ENCODE results near the gene EXT2. TPM values are rescaled to one million over a fixed set of nuclear protein-coding genes. Genes with fewer than 3 reads are reported as not detected.

The EXT2 gene
- total RNA-seq, 6 experiments from 2014 or later: 105 to 130 (median 118) TPM

DNA sequence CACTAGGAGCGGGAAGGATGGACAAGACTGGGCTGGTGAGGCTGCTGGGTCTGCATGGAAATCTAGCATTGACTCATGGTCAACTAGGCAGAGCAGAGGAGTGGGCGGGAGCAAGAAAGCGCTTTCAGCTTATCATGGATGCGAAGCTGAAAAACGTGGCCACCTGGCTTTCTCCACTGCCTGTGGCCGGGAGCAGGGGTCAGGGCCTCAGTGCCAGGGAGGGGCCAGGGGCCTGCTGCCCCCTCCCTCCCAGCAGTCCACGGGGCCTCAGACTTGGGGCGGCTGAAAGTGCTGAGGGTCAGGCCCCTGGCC lies 168.9 kb downstream of the EXT2 start:
- no peak for DNase-seq
- Mint-ChIP-seq H3K27ac (no peak overlapping the region), H3K27me3 (ENCODE audit: insufficient read depth) (peaks cover 4% of the 10 kb centered on the region), H3K36me3 (ENCODE audit: low read depth) (no peaks in the 10 kb centered on the region), H3K4me1 (ENCODE audit: low read depth) (peaks cover 25% of the 10 kb centered on the region), H3K9me3 (no peaks in the 10 kb centered on the region), H3K4me3 (no peak overlapping the region)
- TF ChIP-seq, protein P1, sequence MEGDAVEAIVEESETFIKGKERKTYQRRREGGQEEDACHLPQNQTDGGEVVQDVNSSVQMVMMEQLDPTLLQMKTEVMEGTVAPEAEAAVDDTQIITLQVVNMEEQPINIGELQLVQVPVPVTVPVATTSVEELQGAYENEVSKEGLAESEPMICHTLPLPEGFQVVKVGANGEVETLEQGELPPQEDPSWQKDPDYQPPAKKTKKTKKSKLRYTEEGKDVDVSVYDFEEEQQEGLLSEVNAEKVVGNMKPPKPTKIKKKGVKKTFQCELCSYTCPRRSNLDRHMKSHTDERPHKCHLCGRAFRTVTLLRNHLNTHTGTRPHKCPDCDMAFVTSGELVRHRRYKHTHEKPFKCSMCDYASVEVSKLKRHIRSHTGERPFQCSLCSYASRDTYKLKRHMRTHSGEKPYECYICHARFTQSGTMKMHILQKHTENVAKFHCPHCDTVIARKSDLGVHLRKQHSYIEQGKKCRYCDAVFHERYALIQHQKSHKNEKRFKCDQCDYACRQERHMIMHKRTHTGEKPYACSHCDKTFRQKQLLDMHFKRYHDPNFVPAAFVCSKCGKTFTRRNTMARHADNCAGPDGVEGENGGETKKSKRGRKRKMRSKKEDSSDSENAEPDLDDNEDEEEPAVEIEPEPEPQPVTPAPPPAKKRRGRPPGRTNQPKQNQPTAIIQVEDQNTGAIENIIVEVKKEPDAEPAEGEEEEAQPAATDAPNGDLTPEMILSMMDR (IDR thresholded peaks at IDR 0.05): no peak

DNA sequence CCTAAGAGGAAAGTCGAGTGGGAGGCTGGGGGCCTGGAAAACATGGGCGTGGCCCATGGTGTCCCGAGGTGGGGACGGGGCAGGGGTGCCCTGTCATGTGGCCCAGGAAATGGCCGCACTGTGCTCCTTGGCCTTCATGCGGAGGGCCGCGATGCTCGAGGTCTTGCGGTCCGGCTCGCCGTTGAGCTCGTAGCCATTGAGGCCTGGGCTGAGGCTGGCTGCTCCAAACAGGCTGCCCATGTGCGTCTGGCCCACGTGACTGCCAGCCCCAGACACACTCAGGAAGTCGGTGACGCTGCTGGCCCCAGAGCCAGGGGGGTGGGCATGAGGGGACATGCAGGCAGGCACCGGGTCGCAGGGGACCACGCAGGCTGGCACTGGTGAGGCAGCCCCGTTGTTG lies 169.3 kb downstream of the EXT2 start:
- no peak for DNase-seq
- no peaks in the 10 kb centered on the region for H3K9me3 Mint-ChIP-seq
- TF ChIP-seq, protein P1 (IDR thresholded peaks at IDR 0.05): no peak
- H3K4me1 Mint-ChIP-seq (ENCODE audit: low read depth): peaks cover 29% of the 10 kb centered on the region
- H3K27me3 Mint-ChIP-seq (ENCODE audit: insufficient read depth): peaks cover 4% of the 10 kb centered on the region
- H3K4me3 Mint-ChIP-seq: no peak overlapping the region
- H3K36me3 Mint-ChIP-seq (ENCODE audit: low read depth): no peaks in the 10 kb centered on the region
- H3K27ac Mint-ChIP-seq: no peak overlapping the region

DNA sequence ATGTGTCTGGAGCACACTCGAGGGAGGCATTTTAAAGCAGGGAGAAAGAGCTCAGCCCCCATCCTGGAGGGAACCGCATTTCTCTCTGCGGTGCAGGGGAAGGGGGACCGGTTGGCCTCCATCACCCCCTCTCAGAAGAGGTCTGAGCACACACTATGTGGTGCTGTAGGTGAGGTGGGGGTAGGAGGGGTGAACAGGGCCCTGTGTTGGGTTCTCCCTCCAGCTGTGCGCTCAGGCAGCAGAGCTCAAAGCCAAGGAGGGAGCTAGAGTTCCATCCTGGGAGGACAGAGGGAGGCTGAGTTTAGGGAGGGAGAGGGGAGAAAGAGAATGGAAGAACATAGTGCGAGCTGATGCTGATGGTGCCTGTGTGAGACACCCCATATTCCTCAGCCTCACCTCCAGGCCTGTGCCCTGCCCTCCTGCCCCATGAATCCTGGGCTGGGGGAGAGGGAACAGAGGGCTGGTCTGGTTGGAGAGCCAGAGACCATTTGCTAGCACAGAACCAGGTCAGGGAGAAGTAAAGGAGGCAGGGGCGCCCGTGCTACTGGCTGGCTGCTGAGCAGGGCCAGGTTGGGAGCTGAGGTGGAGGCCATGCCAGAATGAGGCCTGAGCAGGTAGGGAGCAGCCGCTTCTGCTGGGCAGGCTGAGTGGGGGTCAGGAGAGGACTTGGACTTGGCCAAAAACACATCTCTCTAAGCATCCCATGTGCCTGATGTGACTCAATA lies 170.7 kb downstream of the EXT2 start:
- peaks cover 37% of the 10 kb centered on the region for H3K4me1 Mint-ChIP-seq (ENCODE audit: low read depth)
- TF ChIP-seq, protein P1 (IDR thresholded peaks at IDR 0.05): no peak
- H3K4me3 Mint-ChIP-seq: no peak overlapping the region
- H3K27me3 Mint-ChIP-seq (ENCODE audit: insufficient read depth): peaks cover 5% of the 10 kb centered on the region
- H3K9me3 Mint-ChIP-seq: no peaks in the 10 kb centered on the region
- H3K36me3 Mint-ChIP-seq (ENCODE audit: low read depth): no peaks in the 10 kb centered on the region
- no peak overlapping the region for H3K27ac Mint-ChIP-seq
- DNase-seq: no peak

DNA sequence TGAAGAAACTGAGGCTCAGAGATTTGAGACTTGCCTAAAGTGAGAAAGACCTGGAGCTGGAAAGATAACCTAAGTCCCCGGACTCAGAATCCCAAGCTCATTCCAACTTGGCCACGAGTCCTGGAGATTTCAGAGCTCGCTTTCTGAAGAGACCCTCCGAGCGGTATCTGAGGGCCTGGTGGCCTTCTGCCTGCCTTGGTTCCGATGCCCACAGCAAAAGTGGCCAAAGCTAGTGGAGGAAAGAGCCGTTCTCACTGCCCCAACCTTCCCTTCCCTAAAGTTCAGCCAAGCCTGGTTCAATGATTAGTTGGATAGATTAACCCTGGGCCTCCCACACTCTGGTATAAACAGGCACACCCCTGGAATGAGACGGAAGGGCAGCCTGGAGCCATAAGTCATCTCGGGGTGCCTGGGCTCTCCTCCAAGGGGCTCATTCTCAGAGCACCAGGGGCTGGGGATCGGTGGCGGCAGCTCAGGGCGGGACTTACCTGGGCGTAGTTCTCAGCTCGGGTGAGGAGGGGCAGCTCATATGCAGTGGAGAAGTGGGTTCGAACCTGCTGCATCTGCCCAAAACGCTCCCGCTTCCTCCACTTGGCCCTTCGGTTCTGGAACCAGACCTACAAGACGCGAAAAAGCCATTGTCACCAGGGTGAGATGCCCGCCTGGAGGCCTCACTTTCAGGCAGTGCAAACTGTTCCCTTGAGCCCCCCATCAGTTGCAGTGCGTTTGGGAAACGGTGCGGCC lies 171.7 kb downstream of the EXT2 start:
- no peak overlapping the region for H3K27ac Mint-ChIP-seq
- no peak overlapping the region for H3K4me3 Mint-ChIP-seq
- no peak for DNase-seq
- TF ChIP-seq, protein P1 (IDR thresholded peaks at IDR 0.05): no peak
- H3K36me3 Mint-ChIP-seq (ENCODE audit: low read depth): no peaks in the 10 kb centered on the region
- H3K9me3 Mint-ChIP-seq: no peaks in the 10 kb centered on the region
- peaks cover 8% of the 10 kb centered on the region for H3K27me3 Mint-ChIP-seq (ENCODE audit: insufficient read depth)
- peaks cover 35% of the 10 kb centered on the region for H3K4me1 Mint-ChIP-seq (ENCODE audit: low read depth)

DNA sequence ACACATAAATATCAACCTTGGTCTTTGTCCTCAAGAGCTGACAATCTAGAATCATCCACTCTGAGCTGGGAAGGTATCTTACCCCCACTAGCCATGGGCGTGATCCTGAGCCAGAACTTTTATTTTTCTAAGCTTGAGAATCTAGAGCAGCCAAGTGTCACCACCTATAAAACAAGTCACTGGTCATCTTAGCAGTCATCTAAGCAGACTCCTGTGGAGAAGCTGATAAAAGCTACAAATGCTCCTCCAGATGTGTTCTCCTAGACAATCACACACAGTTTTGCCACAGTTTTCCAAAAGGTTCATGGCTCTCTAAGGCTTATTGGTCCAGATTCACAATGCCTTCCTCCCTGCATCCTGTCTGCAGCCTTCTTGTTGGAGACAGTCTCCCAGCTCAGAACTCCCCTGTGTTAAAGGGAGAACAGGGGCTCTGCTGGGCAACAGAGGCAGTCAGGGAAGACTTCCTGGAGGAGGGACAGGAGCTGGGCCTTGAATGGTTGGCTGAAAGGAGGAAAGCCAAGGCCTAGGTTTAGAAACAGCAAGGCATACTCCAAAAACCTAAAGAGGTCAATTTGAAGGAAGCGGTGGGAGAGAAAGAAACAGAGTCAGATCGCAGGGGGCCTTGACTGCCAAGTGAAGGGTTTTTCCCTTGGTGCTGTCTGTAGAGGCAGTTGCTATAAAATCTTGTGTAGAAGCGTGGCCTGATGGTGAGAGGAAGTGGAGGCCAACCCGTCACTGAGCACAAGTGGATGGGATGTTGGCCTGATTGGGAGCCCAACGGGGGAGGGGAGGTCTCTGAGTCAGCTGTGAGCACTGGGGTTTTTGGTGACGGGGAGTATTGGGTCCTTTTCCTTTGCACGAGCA lies 172.5 kb downstream of the EXT2 start:
- no peaks in the 10 kb centered on the region for H3K36me3 Mint-ChIP-seq (ENCODE audit: low read depth)
- H3K27ac Mint-ChIP-seq: no peak overlapping the region
- DNase-seq: no peak
- peaks cover 27% of the 10 kb centered on the region for H3K4me1 Mint-ChIP-seq (ENCODE audit: low read depth)
- TF ChIP-seq, protein P1 (IDR thresholded peaks at IDR 0.05): no peak
- no peaks in the 10 kb centered on the region for H3K9me3 Mint-ChIP-seq
- no peak overlapping the region for H3K4me3 Mint-ChIP-seq
- H3K27me3 Mint-ChIP-seq (ENCODE audit: insufficient read depth): peaks cover 6% of the 10 kb centered on the region

Data from HFFc6 (cell line).